ENCODE measurements around the gene MSGN1.

MSGN1 gene

DNA sequence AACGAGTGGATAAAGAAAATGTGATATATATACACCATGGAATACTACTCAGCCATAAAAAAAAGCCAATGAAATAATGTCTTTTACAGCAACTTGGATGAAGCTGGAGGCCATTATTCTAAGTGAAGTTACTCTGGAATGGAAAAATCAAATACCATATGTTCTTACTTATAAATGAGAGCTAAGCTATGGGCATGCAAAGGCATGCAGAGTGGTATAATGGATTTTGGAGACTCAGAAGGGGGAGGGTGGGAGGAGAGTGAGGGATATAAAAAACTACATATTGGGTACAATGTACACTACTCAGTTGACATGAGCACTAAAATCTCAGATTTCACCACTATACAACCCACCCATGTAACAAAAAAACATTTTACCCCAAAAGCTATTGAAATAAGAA is 1.7 kb upstream of the MSGN1 start:
- TF ChIP-seq, protein P1, sequence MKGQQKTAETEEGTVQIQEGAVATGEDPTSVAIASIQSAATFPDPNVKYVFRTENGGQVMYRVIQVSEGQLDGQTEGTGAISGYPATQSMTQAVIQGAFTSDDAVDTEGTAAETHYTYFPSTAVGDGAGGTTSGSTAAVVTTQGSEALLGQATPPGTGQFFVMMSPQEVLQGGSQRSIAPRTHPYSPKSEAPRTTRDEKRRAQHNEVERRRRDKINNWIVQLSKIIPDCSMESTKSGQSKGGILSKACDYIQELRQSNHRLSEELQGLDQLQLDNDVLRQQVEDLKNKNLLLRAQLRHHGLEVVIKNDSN (IDR thresholded peaks at IDR 0.05): no peak
- TF ChIP-seq CEBPB (IDR thresholded peaks at IDR 0.05) (no peak), RAD21 (IDR thresholded peaks at IDR 0.05; ENCODE audit: low read depth) (no peak), NFIC (IDR thresholded peaks at IDR 0.05) (no peak), TCF12 (IDR thresholded peaks at IDR 0.05; ENCODE audit: low read depth) (no peak), EGR1 (IDR thresholded peaks at IDR 0.05) (no peak), YY1 (IDR thresholded peaks at IDR 0.05; ENCODE audit: low read depth) (no peak), CREB1 (IDR thresholded peaks at IDR 0.05; ENCODE audit: low read depth) (no peak), EP300 (IDR thresholded peaks at IDR 0.05; ENCODE audit: borderline replicate concordance) (no peak), TEAD4 (IDR thresholded peaks at IDR 0.05) (no peak), TAF1 (IDR thresholded peaks at IDR 0.05; ENCODE audit: low read depth) (no peak), FOXM1 (IDR thresholded peaks at IDR 0.05; ENCODE audit: borderline replicate concordance, low read depth) (no peak), ZBTB7A (IDR thresholded peaks at IDR 0.05; ENCODE audit: low read depth) (no peak)
- TF ChIP-seq, protein P2, sequence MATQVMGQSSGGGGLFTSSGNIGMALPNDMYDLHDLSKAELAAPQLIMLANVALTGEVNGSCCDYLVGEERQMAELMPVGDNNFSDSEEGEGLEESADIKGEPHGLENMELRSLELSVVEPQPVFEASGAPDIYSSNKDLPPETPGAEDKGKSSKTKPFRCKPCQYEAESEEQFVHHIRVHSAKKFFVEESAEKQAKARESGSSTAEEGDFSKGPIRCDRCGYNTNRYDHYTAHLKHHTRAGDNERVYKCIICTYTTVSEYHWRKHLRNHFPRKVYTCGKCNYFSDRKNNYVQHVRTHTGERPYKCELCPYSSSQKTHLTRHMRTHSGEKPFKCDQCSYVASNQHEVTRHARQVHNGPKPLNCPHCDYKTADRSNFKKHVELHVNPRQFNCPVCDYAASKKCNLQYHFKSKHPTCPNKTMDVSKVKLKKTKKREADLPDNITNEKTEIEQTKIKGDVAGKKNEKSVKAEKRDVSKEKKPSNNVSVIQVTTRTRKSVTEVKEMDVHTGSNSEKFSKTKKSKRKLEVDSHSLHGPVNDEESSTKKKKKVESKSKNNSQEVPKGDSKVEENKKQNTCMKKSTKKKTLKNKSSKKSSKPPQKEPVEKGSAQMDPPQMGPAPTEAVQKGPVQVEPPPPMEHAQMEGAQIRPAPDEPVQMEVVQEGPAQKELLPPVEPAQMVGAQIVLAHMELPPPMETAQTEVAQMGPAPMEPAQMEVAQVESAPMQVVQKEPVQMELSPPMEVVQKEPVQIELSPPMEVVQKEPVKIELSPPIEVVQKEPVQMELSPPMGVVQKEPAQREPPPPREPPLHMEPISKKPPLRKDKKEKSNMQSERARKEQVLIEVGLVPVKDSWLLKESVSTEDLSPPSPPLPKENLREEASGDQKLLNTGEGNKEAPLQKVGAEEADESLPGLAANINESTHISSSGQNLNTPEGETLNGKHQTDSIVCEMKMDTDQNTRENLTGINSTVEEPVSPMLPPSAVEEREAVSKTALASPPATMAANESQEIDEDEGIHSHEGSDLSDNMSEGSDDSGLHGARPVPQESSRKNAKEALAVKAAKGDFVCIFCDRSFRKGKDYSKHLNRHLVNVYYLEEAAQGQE (IDR thresholded peaks at IDR 0.05; ENCODE audit: low read depth): no peak
- TF ChIP-seq, protein P3, sequence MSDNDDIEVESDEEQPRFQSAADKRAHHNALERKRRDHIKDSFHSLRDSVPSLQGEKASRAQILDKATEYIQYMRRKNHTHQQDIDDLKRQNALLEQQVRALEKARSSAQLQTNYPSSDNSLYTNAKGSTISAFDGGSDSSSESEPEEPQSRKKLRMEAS (IDR thresholded peaks at IDR 0.05): no peak

DNA sequence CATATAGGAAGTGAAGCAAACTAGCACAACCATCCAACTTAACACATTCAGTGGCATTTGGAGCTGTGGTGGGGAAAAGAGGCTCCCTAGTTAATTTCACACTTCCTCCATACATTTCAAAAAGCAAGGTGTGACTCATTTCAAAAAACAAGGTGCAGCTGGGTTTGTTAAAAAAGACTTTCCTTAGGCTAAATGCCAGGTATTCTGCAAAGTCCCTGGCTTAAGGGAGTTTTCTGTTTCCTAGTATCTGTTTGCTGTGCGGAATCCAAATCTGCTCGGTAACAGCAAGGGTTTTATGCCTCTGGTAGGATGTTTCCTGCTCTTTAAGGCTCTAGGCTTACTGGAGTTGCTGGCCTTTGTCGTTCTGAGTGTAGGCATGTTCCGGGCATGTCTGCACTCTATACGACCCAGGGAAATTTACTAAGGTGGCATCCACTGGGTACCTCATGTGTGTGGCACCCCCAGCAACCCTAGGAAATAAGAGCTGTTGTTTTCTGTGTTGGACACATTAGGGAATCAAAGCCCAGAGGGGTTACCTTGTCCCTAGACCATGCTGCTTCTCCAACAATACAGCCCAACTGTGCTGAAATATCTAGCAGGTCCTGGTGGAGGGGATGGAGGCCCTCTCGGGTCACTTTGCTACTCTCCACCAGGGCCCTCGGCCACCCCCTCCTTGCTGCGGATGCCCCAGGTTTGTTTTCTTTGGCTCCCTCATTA is 634 bp upstream of the MSGN1 start:
- no peak for TF ChIP-seq TAF1 (IDR thresholded peaks at IDR 0.05; ENCODE audit: low read depth)
- TF ChIP-seq, protein P3 (IDR thresholded peaks at IDR 0.05): no peak
- no peak for TF ChIP-seq TCF12 (IDR thresholded peaks at IDR 0.05; ENCODE audit: low read depth)
- TF ChIP-seq FOXM1 (IDR thresholded peaks at IDR 0.05; ENCODE audit: borderline replicate concordance, low read depth): no peak

DNA sequence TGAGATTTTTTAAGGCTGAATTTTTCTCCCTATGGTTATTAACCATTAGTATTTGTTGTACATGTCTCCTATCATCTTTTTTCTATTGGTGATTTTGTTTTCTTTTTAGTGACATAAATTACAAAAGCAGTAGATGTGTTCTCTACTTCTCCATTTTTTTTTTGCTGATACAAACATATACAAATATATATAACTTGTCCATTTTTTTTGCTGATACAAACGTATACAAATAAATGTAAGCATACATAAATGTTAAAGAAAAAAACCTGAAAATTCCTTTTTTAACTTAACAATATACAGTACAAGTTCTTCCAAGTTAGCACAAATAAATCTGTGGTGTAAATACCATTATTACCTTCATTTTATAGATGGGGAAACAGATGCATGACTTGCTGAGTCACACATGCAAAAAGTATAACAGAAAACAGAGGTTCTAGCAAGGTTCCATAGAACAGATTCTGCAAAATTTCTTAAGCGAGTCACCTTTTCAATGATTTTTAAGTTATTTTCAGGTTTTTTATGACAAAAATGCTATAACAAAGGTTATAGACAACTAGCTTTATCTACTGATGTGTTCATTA is 2.1 kb downstream of the MSGN1 start:
- no peak for TF ChIP-seq RAD21 (IDR thresholded peaks at IDR 0.05; ENCODE audit: low read depth)
- TF ChIP-seq, protein P2 (IDR thresholded peaks at IDR 0.05; ENCODE audit: low read depth): no peak
- no peak for TF ChIP-seq TAF1 (IDR thresholded peaks at IDR 0.05; ENCODE audit: low read depth)
- TF ChIP-seq ZBTB7A (IDR thresholded peaks at IDR 0.05; ENCODE audit: low read depth): no peak
- no peak for TF ChIP-seq FOXM1 (IDR thresholded peaks at IDR 0.05; ENCODE audit: borderline replicate concordance, low read depth)
- no peak for TF ChIP-seq CEBPB (IDR thresholded peaks at IDR 0.05)
- TF ChIP-seq YY1 (IDR thresholded peaks at IDR 0.05; ENCODE audit: low read depth): no peak
- TF ChIP-seq TEAD4 (IDR thresholded peaks at IDR 0.05): no peak
- no peak for TF ChIP-seq NFIC (IDR thresholded peaks at IDR 0.05)

DNA sequence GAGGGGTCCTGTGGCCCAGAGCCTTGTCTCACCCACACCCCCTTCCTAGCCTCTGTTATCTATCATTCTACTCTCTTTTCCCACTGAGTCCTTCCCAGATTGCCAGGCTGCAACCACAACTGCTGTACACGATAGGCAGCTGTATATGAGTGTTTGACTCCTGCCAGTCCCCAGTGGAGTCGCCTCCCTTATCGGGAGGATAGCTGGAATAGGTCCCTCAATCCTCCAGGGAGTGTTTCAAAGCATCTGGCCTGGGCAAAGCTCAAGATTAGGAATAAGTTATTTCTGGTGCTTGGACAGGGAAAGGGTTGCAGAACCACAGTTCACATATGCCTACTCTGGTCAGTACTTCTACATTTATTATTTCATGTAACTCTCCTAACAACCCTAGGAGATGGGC is 4.8 kb downstream of the MSGN1 start:
- TF ChIP-seq, protein P2 (IDR thresholded peaks at IDR 0.05; ENCODE audit: low read depth): no peak
- TF ChIP-seq YY1 (IDR thresholded peaks at IDR 0.05; ENCODE audit: low read depth): no peak
- no peak for TF ChIP-seq FOXM1 (IDR thresholded peaks at IDR 0.05; ENCODE audit: borderline replicate concordance, low read depth)
- TF ChIP-seq, protein P1 (IDR thresholded peaks at IDR 0.05): no peak

Data from Ishikawa (cell line).